ENCODE results near the gene DCD. TPM values are rescaled to one million over a fixed set of nuclear protein-coding genes. Genes with fewer than 3 reads are reported as not detected.
"Not testable (repeated sequence)": the region's sequence is repeated elsewhere in the genome, so short reads cannot be mapped to it uniquely, and the experiment has no call there.

The DCD gene
- polyA plus RNA-seq, 1 donor from 2014 or later: not detected

DNA sequence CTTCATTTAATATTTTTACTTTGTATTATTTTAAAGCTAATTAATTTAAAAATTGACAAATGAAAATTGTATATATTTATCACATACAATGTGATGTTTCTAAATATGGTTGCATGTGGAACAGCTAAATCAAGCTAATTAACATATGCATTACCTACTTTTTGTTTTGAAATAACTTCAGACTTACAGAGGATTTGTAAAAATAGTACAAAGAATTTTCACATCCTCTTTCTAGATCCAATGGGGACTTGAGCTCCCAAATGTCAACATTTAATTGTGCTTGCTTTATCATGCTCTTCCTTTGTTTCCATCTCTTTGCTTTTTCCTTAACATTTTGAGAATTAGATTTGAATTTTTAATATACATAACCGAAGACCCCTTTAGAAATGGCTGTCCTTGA lies 6.6 kb downstream of the DCD start:
- Histone ChIP-seq H3K9me2 (ENCODE audit: insufficient read depth, low read length) (no peaks in the 10 kb centered on the region), H3K4me2 (ENCODE audit: low read length) (no peak overlapping the region), H3K9ac (ENCODE audit: low read length) (no peak overlapping the region), H3F3A (ENCODE audit: insufficient read depth, low read length, poor library complexity, severe bottlenecking) (no peaks in the 10 kb centered on the region), H3K36me3 (ENCODE audit: insufficient read depth, low read length) (no peaks in the 10 kb centered on the region), H4K20me1 (ENCODE audit: insufficient read depth) (no peaks in the 10 kb centered on the region), H3K4me3 (ENCODE audit: low read length) (no peak overlapping the region), H3K79me2 (replicated peaks; ENCODE audit: insufficient read depth, low read length) (no peaks in the 10 kb centered on the region), H3K27ac (ENCODE audit: low read length) (no peak overlapping the region), H3K9me3 (ENCODE audit: low read length) (no peaks in the 10 kb centered on the region), H3K27me3 (ENCODE audit: insufficient read depth, low read depth, low read length) (no peaks in the 10 kb centered on the region), H2AFZ (ENCODE audit: low read depth, low read length) (no peak overlapping the region)
- no peak for TF ChIP-seq EP300 (conservative IDR thresholded peaks at IDR 0.05; ENCODE audit: poor library complexity, severe bottlenecking)
- TF ChIP-seq RAD21 (conservative IDR thresholded peaks at IDR 0.05): no peak
- no peak for TF ChIP-seq EZH2 (IDR thresholded peaks at IDR 0.05; ENCODE audit: borderline replicate concordance, insufficient read depth, low read length, poor library complexity, severe bottlenecking)
- no peak for TF ChIP-seq MXI1 (conservative IDR thresholded peaks at IDR 0.05; ENCODE audit: poor library complexity, severe bottlenecking)
- TF ChIP-seq, protein P1, sequence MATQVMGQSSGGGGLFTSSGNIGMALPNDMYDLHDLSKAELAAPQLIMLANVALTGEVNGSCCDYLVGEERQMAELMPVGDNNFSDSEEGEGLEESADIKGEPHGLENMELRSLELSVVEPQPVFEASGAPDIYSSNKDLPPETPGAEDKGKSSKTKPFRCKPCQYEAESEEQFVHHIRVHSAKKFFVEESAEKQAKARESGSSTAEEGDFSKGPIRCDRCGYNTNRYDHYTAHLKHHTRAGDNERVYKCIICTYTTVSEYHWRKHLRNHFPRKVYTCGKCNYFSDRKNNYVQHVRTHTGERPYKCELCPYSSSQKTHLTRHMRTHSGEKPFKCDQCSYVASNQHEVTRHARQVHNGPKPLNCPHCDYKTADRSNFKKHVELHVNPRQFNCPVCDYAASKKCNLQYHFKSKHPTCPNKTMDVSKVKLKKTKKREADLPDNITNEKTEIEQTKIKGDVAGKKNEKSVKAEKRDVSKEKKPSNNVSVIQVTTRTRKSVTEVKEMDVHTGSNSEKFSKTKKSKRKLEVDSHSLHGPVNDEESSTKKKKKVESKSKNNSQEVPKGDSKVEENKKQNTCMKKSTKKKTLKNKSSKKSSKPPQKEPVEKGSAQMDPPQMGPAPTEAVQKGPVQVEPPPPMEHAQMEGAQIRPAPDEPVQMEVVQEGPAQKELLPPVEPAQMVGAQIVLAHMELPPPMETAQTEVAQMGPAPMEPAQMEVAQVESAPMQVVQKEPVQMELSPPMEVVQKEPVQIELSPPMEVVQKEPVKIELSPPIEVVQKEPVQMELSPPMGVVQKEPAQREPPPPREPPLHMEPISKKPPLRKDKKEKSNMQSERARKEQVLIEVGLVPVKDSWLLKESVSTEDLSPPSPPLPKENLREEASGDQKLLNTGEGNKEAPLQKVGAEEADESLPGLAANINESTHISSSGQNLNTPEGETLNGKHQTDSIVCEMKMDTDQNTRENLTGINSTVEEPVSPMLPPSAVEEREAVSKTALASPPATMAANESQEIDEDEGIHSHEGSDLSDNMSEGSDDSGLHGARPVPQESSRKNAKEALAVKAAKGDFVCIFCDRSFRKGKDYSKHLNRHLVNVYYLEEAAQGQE (IDR thresholded peaks at IDR 0.05; ENCODE audit: borderline replicate concordance): no peak
- TF ChIP-seq SMC3 (conservative IDR thresholded peaks at IDR 0.05; ENCODE audit: poor library complexity): no peak
- TF ChIP-seq, protein P2, sequence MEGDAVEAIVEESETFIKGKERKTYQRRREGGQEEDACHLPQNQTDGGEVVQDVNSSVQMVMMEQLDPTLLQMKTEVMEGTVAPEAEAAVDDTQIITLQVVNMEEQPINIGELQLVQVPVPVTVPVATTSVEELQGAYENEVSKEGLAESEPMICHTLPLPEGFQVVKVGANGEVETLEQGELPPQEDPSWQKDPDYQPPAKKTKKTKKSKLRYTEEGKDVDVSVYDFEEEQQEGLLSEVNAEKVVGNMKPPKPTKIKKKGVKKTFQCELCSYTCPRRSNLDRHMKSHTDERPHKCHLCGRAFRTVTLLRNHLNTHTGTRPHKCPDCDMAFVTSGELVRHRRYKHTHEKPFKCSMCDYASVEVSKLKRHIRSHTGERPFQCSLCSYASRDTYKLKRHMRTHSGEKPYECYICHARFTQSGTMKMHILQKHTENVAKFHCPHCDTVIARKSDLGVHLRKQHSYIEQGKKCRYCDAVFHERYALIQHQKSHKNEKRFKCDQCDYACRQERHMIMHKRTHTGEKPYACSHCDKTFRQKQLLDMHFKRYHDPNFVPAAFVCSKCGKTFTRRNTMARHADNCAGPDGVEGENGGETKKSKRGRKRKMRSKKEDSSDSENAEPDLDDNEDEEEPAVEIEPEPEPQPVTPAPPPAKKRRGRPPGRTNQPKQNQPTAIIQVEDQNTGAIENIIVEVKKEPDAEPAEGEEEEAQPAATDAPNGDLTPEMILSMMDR (IDR thresholded peaks at IDR 0.05; ENCODE audit: poor library complexity, severe bottlenecking): no peak

DNA sequence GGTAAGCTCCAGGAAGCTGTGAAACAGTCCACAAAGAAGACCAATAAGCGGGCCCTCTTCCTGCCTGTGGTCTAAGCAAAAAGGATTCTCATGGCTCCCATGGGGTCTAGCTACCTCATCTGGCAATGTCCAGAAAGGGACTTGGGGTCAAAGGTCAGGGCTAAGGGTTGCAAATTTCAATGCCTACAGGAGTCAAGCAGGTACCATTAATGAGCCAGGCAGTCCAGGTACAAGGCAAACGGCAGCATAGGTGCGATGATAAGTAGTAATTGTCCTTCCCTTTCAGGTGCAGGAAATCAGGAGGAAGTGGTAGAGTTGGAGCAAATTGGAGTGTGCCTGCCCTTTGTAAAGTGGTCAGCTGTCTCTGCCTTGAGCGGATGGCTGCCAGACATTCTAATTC lies 7.1 kb downstream of the DCD start:
- no peaks in the 10 kb centered on the region for H3K9me2 ChIP-seq (ENCODE audit: insufficient read depth, low read length)
- no peaks in the 10 kb centered on the region for H3K79me2 ChIP-seq (replicated peaks; ENCODE audit: insufficient read depth, low read length)
- H3K9ac ChIP-seq (ENCODE audit: low read length): no peak overlapping the region
- no peaks in the 10 kb centered on the region for H3K27me3 ChIP-seq (ENCODE audit: insufficient read depth, low read depth, low read length)
- no peaks in the 10 kb centered on the region for H3F3A ChIP-seq (ENCODE audit: insufficient read depth, low read length, poor library complexity, severe bottlenecking)
- H3K4me3 ChIP-seq (ENCODE audit: low read length): no peak overlapping the region
- no peak overlapping the region for H3K4me2 ChIP-seq (ENCODE audit: low read length)
- TF ChIP-seq RAD21 (conservative IDR thresholded peaks at IDR 0.05): no peak
- TF ChIP-seq, protein P1 (IDR thresholded peaks at IDR 0.05; ENCODE audit: borderline replicate concordance): no peak
- TF ChIP-seq TAF1 (IDR thresholded peaks at IDR 0.05; ENCODE audit: low read depth): no peak
- TF ChIP-seq MXI1 (conservative IDR thresholded peaks at IDR 0.05; ENCODE audit: poor library complexity, severe bottlenecking): no peak
- TF ChIP-seq SMC3 (conservative IDR thresholded peaks at IDR 0.05; ENCODE audit: poor library complexity): no peak
- no peak overlapping the region for H3K27ac ChIP-seq (ENCODE audit: low read length)
- no peaks in the 10 kb centered on the region for H4K20me1 ChIP-seq (ENCODE audit: insufficient read depth)
- no peak overlapping the region for H2AFZ ChIP-seq (ENCODE audit: low read depth, low read length)
- H3K9me3 ChIP-seq (ENCODE audit: low read length): no peaks in the 10 kb centered on the region
- no peaks in the 10 kb centered on the region for H3K36me3 ChIP-seq (ENCODE audit: insufficient read depth, low read length)

DNA sequence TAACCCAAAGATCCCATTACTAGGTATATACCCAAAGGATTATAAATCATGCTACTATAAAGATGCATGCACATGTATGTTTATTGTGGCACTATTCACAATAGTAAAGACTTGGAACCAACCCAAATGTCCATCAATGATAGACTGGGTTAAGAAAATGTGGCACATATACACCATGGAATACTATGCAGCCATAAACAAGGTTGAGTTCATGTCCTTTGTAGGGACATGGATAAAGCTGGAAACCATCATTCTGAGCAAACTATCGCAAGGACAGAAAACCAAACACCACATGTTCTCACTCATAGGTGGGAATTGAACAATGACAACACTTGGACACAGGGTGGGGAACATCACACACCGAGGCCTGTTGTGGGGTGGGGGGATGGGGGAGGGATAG lies 9.1 kb downstream of the DCD start:
- H4K20me1 ChIP-seq (ENCODE audit: insufficient read depth): not testable (repeated sequence)

More for the DNA sequence above, 9.1 kb downstream of the DCD start:
- H3K9me2 ChIP-seq (ENCODE audit: insufficient read depth, low read length); H3F3A ChIP-seq (ENCODE audit: insufficient read depth, low read length, poor library complexity, severe bottlenecking); H3K27me3 ChIP-seq (ENCODE audit: insufficient read depth, low read depth, low read length); H3K36me3 ChIP-seq (ENCODE audit: insufficient read depth, low read length); H3K79me2 ChIP-seq (replicated peaks; ENCODE audit: insufficient read depth, low read length); H3K4me2 ChIP-seq (ENCODE audit: low read length); H2AFZ ChIP-seq (ENCODE audit: low read depth, low read length); H3K9me3 ChIP-seq (ENCODE audit: low read length); H3K27ac ChIP-seq (ENCODE audit: low read length); H3K4me3 ChIP-seq (ENCODE audit: low read length); H3K9ac ChIP-seq (ENCODE audit: low read length): not testable (repeated sequence)
